B cell (primary cell): ENCODE measurements around the gene NBPF1.
"Not testable (repeated sequence)": the region's sequence is repeated elsewhere in the genome, so short reads cannot be mapped to it uniquely, and the experiment has no call there.

ENCODE experiments used
- CTCF ChIP-seq: fragments of 200-600 bp; IDR thresholded peaks from one replicate; pipeline ENCODE4 v1.8.0; 2022; ENCODE audit warnings: antibody characterized with exemption, mild to moderate bottlenecking
- EZH2 ChIP-seq: IDR thresholded peaks from 2 replicates; pipeline ENCODE4 v1.6.1; 2012; ENCODE audit warnings: borderline replicate concordance, low read depth, mild to moderate bottlenecking, moderate library complexity, low read length; ENCODE audit not compliant: insufficient read depth, poor library complexity, severe bottlenecking

DNA sequence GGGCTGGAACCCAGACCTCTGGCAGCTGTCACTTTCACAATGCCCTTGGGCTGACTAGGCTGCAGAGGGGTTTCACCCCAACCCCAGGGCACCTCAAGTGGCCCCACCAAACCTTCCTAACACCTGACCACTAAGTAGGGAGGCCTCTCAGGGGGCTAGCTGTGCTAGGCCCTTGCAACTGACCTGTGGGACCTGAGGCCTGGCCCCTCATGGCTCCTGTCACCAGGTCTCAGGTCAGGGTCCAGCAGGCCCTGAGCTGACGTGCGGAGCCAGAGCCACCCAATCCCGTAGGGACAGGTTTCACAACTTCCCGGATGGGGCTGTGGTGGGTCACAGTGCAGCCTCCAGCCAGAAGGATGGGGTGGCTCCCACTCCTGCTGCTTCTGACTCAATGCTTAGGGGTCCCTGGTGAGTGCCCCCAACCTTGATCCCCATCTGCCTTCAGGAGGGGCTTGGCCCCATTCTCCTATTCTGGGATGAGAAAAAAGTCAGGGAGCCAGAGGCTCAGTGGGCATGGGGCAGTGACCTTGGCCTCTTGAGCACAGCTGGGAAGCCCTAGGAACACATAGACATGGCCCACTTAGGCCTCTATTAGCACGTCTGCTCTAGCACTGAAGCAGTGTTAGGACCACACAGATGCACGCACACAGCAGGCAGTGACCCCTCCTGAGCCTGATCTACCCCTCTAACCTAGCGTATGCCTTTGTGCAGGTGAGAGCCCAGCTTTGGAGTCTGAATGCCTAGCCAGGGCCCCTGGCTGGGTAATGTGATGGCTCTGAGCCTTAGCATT lies 32.1 kb upstream of the NBPF1 start:
- not testable (repeated sequence) for TF ChIP-seq CTCF, EZH2
